Measurements from ENCODE around the gene LAMC2. TPM values are rescaled to one million over a fixed set of nuclear protein-coding genes. Genes with fewer than 3 reads are reported as not detected.

The LAMC2 gene
- polyA plus RNA-seq, 5 donors: 33.0 to 61.1 (median 44.6) TPM

GRCh38 chr1:183166454-183166853 is 19.6 kb upstream of the LAMC2 start:
- no peak for DNase-seq

DNA sequence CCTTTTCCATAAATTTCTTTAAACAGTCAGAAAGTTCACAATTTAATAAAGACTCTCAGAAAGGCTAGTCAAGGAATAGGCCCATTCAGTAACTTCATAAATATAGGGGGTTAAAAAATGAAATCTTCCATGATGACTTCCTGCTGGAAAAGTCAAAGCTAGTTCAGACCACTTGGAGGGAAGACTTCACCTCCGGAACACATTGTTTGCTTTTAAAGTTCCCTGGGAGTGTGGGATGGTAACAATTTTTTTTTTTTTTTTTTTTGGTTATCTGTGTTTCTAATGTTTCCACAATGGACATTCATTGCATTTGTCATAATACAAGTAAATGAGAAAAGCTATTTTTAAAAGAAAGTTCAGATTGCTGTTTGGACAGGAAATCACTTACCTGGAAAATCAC is 18.4 kb upstream of the LAMC2 start:
- DNase-seq: no peak

- no peak for DNase-seq
These were observed 17.8 kb upstream of the LAMC2 start for GRCh38 chr1:183168308-183168707.

DNA sequence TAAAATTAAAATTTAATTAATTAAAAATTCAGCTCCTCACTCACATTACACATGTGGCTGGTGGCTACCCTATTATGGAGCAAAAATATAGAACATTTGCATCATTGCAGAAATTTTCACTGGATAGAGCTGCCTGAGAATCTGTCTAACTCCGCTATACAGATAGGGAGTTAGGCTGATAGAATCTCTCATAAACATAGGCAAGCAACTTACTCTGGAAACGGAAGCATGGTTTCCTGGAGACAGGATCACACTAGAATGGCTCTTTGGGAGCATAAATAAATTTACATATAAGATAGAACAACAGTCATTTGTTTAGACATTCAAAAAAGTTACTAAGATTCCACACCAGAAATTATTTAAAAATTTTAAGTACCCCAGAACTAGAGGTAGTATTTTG is 12.2 kb upstream of the LAMC2 start:
- no peak for DNase-seq

DNA sequence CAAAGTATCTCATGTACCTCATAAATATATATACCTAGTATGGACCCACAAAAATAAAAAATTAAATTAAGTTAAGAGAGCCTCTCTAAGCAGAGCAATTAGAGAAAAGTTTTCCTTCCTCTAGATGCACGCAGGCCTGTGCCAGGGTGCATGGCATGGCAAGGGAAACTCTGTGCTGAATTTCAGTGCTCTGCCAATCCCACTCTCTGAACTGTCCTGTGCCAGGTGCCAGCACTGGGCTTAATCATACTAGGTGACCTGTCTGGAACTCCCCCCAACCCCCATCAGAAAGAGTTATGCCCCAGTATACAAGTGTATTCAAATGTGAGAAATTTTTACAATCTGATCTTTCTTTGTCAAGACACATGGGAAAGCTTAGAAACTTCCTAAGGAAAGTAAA is 10.4 kb upstream of the LAMC2 start:
- no peak for DNase-seq

DNA sequence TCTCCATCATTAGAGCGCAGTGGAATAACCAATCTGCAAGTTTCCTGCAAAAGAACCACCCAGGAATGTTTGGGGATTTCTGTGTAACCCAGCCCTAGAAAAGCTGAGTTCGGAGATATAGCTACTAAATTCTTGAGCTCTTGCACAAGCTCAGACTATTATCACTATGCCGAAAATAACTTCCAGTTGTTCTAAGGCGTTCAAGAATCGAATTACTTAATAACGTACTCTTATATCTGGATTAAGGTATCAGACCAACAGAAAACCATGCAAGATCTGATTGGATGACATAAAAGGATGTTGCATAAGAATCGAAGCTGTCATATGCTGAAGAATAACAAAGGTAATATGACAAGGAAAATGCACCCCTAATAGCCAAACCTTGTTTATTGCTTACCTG is 7.5 kb upstream of the LAMC2 start:
- DNase-seq: no peak

DNA sequence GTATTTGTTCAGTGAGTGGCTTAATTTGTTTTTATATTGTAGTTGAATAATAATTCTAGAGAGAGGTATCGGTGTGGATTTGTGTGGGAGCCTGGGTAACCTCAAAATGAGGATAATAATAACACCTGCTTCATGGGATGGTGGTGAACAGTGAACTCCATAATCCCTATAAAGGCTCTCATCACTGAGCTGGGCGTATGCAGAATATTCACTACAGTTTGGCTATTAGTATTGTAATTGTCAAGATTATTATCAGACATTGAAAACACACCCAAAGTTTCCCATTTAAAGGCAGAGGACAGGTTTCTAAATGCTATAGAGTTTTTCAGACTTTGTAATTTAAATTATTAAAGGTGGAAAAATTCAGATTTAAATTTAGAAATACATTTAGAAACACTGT is 7.0 kb upstream of the LAMC2 start:
- no peak for DNase-seq

GRCh38 chr1:183180218-183180617 is 5.8 kb upstream of the LAMC2 start:
- DNase-seq: peak; percentile 84 to 85

GRCh38 chr1:183180634-183181056 is 5.4 kb upstream of the LAMC2 start:
- peak in 1 of 2 donors; percentile 31 for DNase-seq

DNA sequence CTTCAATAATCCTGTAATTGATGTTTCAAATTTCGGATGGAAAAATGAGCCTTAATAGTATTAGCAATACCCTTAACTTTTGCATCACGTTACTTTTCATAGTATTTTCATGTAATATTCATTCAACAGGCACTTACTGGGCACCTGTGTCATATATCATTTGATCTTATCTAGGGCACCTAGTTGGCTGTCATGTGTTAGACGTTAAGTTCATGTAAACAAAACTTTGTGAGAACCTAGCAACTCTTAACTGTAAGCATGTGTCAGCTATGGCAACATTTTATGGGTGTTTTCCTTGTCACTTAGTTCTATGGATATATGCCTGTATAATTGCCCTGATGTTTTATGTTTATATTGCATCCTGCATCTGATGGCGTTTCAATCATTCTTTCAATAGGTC is 777 bp downstream of the LAMC2 start:
- no peak for DNase-seq

GRCh38 chr1:183188240-183188639 is 2.2 kb downstream of the LAMC2 start:
- no peak for DNase-seq

DNA sequence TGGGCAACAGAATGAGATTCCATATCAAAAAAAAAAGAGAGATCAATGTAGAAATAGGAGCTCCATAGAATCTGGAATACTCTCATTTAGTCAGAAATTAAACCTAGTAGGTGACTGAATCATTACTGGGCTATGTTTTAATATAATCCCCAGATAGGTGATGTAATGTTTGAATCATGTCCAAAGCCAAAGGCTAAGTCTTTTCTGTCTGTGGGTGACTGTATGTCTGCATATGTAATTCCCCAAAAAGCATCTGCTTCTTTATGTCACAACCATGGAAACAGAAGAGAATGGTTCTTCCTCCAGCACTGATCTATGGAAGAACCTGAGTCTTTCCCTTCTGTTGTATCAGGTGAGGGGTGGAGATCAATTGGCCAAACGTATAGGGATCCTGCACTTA is 5.8 kb downstream of the LAMC2 start:
- no peak for DNase-seq

DNA sequence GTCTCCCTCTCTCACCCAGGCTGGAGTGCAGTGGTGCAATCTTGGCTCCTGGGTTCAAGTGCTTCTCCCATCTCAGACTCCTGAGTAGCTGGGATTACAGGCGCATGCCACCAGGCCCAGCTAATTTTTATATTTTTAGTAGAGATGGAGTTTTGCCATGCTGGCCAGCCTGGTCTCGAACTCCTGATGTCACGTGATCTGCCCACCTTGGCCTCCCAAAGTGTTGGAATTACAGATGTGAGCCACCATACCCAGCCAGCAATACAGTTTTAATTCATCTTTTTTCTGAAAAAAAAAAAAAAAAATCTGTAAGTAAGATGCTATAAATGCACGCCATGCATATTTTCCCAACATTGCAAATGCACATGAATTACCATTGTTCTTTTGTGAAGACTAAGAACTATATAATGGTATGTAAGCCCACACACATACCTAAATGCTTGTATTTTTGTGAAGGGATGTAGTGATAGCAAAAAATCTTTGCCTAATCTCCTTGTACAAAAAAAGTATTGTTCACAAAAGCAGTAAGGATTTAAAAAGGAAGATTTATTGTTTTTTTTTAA is 8.0 kb downstream of the LAMC2 start:
- no peak for DNase-seq

- DNase-seq: no peak
These were observed 8.6 kb downstream of the LAMC2 start for GRCh38 chr1:183194527-183195141.

GRCh38 chr1:183195142-183195574 is 9.1 kb downstream of the LAMC2 start:
- no peak for DNase-seq

- no peak for DNase-seq
These were observed 11.7 kb downstream of the LAMC2 start for GRCh38 chr1:183197762-183198161.

DNA sequence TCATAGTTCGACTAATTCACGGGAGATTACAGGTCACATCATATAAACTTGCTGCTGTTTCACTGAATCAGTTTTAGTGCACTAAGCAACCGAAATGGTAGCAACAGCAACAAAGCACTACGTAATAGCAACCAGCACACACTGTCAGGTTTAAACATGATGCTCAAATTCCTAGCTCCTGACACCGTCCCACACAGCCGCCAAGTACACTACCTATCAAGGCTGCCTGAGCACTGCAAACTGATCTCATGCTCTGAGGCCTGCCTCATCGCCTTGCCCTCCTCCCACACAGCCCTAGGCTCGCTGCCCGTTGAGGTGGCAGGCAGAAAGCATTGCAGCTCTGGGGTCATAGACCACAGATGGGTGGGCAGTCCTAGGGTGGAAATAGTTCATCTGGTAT is 12.4 kb downstream of the LAMC2 start:
- no peak for DNase-seq

GRCh38 chr1:183199304-183199703 is 13.2 kb downstream of the LAMC2 start:
- no peak for DNase-seq

DNA sequence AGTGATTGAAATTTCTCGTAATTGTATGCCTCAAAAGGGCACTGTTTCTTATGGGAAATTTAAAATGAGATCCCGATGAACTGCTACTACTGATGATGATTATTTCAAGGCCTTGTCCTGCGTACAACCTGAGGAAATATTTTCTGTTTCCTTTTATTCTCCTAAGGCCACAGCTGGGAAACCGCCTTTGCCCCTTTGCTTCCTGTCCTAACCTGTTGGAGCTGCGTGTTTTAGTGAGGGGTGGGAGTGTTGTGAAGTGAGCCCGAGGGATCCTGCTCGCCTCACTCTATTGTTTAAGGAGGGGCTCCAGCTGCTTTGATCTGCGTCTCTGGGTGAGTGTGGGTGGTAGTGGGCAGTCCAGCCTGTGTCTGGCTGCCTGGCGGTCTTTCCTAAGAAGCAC is 14.4 kb downstream of the LAMC2 start:
- DNase-seq: no peak

- no peak for DNase-seq
These were observed 17.0 kb downstream of the LAMC2 start for GRCh38 chr1:183203094-183203493.

GRCh38 chr1:183205196-183205781 is 19.2 kb downstream of the LAMC2 start:
- peak; percentile 88 to 92 for DNase-seq

- DNase-seq: no peak
These were observed 20.6 kb downstream of the LAMC2 start for GRCh38 chr1:183206538-183207122.

DNA sequence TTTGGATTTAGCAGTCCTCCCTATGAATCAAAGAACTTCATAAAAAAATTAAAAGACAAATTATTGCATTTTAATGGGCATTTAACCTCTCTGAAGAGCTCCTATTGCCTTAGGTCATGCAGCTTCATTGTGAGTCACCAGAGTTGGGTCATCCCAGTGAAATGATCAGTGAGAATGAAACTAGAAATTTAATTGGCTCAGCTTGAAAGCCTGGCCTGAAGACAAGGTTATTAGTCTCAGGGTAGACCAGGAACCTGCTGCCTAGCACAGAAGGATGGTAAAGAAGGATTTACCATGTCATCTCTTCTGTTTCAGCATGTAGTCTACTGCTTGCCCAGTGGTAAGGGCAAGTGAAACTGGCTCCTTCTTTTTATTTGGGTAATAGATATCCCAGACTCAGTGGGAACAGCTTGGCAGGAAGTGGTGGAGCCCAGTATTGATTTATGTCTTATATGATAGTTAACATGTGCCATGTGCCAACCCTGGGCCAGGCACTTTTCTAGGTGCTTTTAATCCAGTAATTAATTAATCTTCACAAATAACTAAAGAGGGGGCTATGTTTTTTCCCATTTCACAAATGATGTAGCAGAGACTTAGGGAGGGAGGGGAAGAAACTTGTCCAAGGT is 23.6 kb downstream of the LAMC2 start:
- DNase-seq: no peak
